Lower leg skin (tissue), 4 donors: ENCODE data around the gene NINL. TPM values are rescaled to one million over a fixed set of nuclear protein-coding genes. Genes with fewer than 3 reads are reported as not detected.

ENCODE experiments used
- DNase-seq, 2 donors: peaks; one replicate each; pipeline ENCODE4 v3.0.0-alpha.2; 2019; ENCODE audit warnings: low spot score in 2 of 2
- H3K4me3 ChIP-seq: fragments of 200-600 bp; sonication (generic); 2 replicates; pipeline ENCODE4 v1.5.1; 2017; ENCODE audit warnings: mild to moderate bottlenecking, low read depth; ENCODE audit not compliant: poor library complexity, severe bottlenecking
- CTCF ChIP-seq, 3 donors: fragments of 450-650 bp; IDR thresholded peaks; one replicate each; pipeline ENCODE4 v1.5.1; 2016; ENCODE audit warnings: antibody characterized with exemption in 3 of 3, mild to moderate bottlenecking in 3 of 3, moderate library complexity in 2 of 3
- POLR2A ChIP-seq, 2 donors: fragments of 450-650 bp; IDR thresholded peaks; one replicate each; pipeline ENCODE4 v1.6.1; 2016 to 2017; ENCODE audit warnings: antibody characterized with exemption in 2 of 2, mild to moderate bottlenecking in 1 of 2, moderate library complexity in 1 of 2
- WGBS, 2 donors: methylation state at CpG; one replicate each; pipeline ENCODE4 v1.1.5; 2018; 5-methylcytosine and 5-hydroxymethylcytosine counted together
- intact Hi-C: fragments of 100-400 bp; cut with DNase I; formaldehyde crosslinking; loops from one replicate; pipeline ENCODE4 v1.15.0; 2023; ENCODE audit warnings: low total_unique reads
- total RNA-seq, 4 donors: library from RNA; depleted of rRNA; stranded (reverse); fragments of >200 nt; gene quantifications; one replicate each; pipeline ENCODE4 v1.1.0, GENCODE V29; 2016

NINL gene
- total RNA-seq, 4 donors from 2014 or later, result 2.1 to 4.7 (median 3.7) TPM

- intact Hi-C loops, result no loop called here
- 82 to 91% methylated on average over 8 of the region's 8 CpGs for WGBS, 2 donors
- TF ChIP-seq CTCF (IDR thresholded peaks at IDR 0.05), result no peak
- no peak for TF ChIP-seq POLR2A (IDR thresholded peaks at IDR 0.05)
- no peak overlapping the region for H3K4me3 ChIP-seq
- no peak for DNase-seq
Observed at GRCh38 chr20:25467441-25467840, 117.9 kb downstream of the NINL start.

- TF ChIP-seq POLR2A (IDR thresholded peaks at IDR 0.05) (no peak), CTCF (IDR thresholded peaks at IDR 0.05) (no peak)
- intact Hi-C loops, result no loop called here
- no peak for DNase-seq
- WGBS, 2 donors, result 83 to 91% methylated on average over 6 to 7 of the region's 7 CpGs
- no peak overlapping the region for H3K4me3 ChIP-seq
Observed at GRCh38 chr20:25466846-25467245, 118.5 kb downstream of the NINL start.

GRCh38 chr20:25465243-25466135 is 119.8 kb downstream of the NINL start:
- WGBS, 2 donors, result 78 to 81% methylated on average over 15 of the region's 15 CpGs
- intact Hi-C loops, result no loop called here
- no peak for DNase-seq
- H3K4me3 ChIP-seq, result no peak overlapping the region
- TF ChIP-seq POLR2A (IDR thresholded peaks at IDR 0.05), result no peak
- TF ChIP-seq CTCF (IDR thresholded peaks at IDR 0.05), result no peak

GRCh38 chr20:25464501-25465242 is 120.7 kb downstream of the NINL start:
- no peak for DNase-seq
- WGBS, 2 donors, result 72 to 74% methylated on average over 13 of the region's 13 CpGs
- no peak overlapping the region for H3K4me3 ChIP-seq
- intact Hi-C loops, result no loop called here
- TF ChIP-seq CTCF (IDR thresholded peaks at IDR 0.05) (no peak), POLR2A (IDR thresholded peaks at IDR 0.05) (no peak)

GRCh38 chr20:25461786-25462545 is 123.4 kb downstream of the NINL start:
- H3K4me3 ChIP-seq, result no peak overlapping the region
- intact Hi-C loops, result no loop called here
- peak in 1 of 2 donors; percentile 82 for DNase-seq
- TF ChIP-seq POLR2A (IDR thresholded peaks at IDR 0.05) (no peak), CTCF (IDR thresholded peaks at IDR 0.05) (no peak)
- 73 to 74% methylated on average over 18 of the region's 18 CpGs for WGBS, 2 donors
